IMR-90 (cell line): ENCODE data around the gene ZFTA. TPM values are rescaled to one million over a fixed set of nuclear protein-coding genes. Genes with fewer than 3 reads are reported as not detected.
A peak's percentile ranks its signal among the peaks of the same experiment; 100 is the strongest.

Experiments used
- ATAC-seq: fragments of 200-7000 bp; cut with Tn5 transposase; 2 replicates; pipeline ENCODE4 v1.9.1; 2020; ENCODE audit warnings: low read depth, mild to moderate bottlenecking, moderate library complexity
- BruUV-seq: library from RNA; stranded (reverse); fragments of 400-500 nt; replicated peaks from 2 replicates; lab custom pipeline; 2021; lab: Mats Ljungman, UMichigan
- CTCF ChIA-PET: fragments of 300-600 bp; formaldehyde crosslinking; extraction: SDS; loops from one replicate; lab custom pipeline; 2021; ENCODE audit warnings: antibody characterized with exemption; lab: Yijun Ruan, JAX
- POLR2A ChIA-PET: fragments of 300-600 bp; sonication (Branson Sonifier 250); formaldehyde crosslinking; loops from one replicate; lab custom pipeline; 2022; ENCODE audit warnings: antibody characterized with exemption; ENCODE audit not compliant: unreplicated experiment; lab: Charles Lee
- DNase-seq: peaks from one replicate; pipeline ENCODE4 v3.0.0; 2013
- H2AFZ ChIP-seq: replicated peaks from 2 replicates; pipeline ENCODE3; 2013; ENCODE audit warnings: low read length, mild to moderate bottlenecking; ENCODE audit not compliant: poor library complexity
- H2AK5ac ChIP-seq: 2 replicates; pipeline ENCODE4 v1.6.1; 2013; ENCODE audit warnings: low read depth, low read length, inconsistent platforms
- H2AK9ac ChIP-seq: replicated peaks from 2 replicates; pipeline ENCODE3; 2013; ENCODE audit warnings: mild to moderate bottlenecking, low read depth, low read length, moderate library complexity; ENCODE audit not compliant: poor library complexity
- H2BK120ac ChIP-seq: 2 replicates; pipeline ENCODE4 v1.6.1; 2013; ENCODE audit warnings: low read depth, low read length, inconsistent platforms
- H2BK15ac ChIP-seq: 3 replicates; pipeline ENCODE4 v1.6.1; 2013; ENCODE audit warnings: low read depth, low read length, inconsistent platforms
- H2BK20ac ChIP-seq: 2 replicates; pipeline ENCODE4 v1.6.1; 2013; ENCODE audit warnings: low read depth, mild to moderate bottlenecking, inconsistent platforms, low read length, moderate library complexity
- H2BK5ac ChIP-seq: 2 replicates; pipeline ENCODE4 v1.6.1; 2013; ENCODE audit warnings: mild to moderate bottlenecking, low read depth, low read length, inconsistent platforms; ENCODE audit not compliant: poor library complexity, severe bottlenecking
- H3K14ac ChIP-seq: replicated peaks from 2 replicates; pipeline ENCODE4 v1.6.1; 2013; ENCODE audit warnings: low read depth, low read length, inconsistent platforms
- H3K18ac ChIP-seq: 2 replicates; pipeline ENCODE4 v1.6.1; 2013; ENCODE audit warnings: low read depth, low read length, control low read depth
- H3K23ac ChIP-seq: 2 replicates; pipeline ENCODE4 v1.6.1; 2013; ENCODE audit warnings: low read depth, low read length, inconsistent platforms
- H3K27ac ChIP-seq: 2 replicates; pipeline ENCODE4 v1.5.1; 2013; ENCODE audit warnings: mild to moderate bottlenecking, control low read depth, low read length; ENCODE audit not compliant: insufficient read depth
- H3K27me3 ChIP-seq: 2 replicates; pipeline ENCODE4 v1.6.1; 2013; ENCODE audit warnings: low read length; ENCODE audit not compliant: control insufficient read depth, insufficient read depth
- H3K36me3 ChIP-seq: 2 replicates; pipeline ENCODE4 v1.6.1; 2013; ENCODE audit warnings: low read length, mixed read lengths; ENCODE audit not compliant: control insufficient read depth, insufficient read depth
- H3K4ac ChIP-seq: 2 replicates; pipeline ENCODE4 v1.6.1; 2013; ENCODE audit warnings: low read depth, low read length, inconsistent platforms
- H3K4me1 ChIP-seq: 2 replicates; pipeline ENCODE4 v1.6.1; 2013; ENCODE audit warnings: low read length, mixed read lengths; ENCODE audit not compliant: control insufficient read depth, insufficient read depth
- H3K4me2 ChIP-seq: 2 replicates; pipeline ENCODE4 v1.6.1; 2013; ENCODE audit warnings: low read depth, mild to moderate bottlenecking, control low read depth, low read length, moderate library complexity
- H3K4me3 ChIP-seq: 2 replicates; pipeline ENCODE4 v1.5.1; 2013; ENCODE audit warnings: low read depth, mild to moderate bottlenecking, control low read depth, low read length, moderate library complexity; ENCODE audit not compliant: insufficient read depth
- H3K56ac ChIP-seq: 2 replicates; pipeline ENCODE4 v1.6.1; 2013; ENCODE audit warnings: low read length, inconsistent platforms; ENCODE audit not compliant: insufficient read depth; ENCODE audit errors: extremely low read depth
- H3K79me1 ChIP-seq, 2 experiments: 2 replicates each; pipeline ENCODE4 v1.6.1; 2013; ENCODE audit warnings: low read length in 2 of 2, inconsistent platforms in 1 of 2, low read depth in 1 of 2
- H3K9ac ChIP-seq: 2 replicates; pipeline ENCODE4 v1.6.1; 2013; ENCODE audit warnings: low read depth, low read length, control low read depth
- H3K9me1 ChIP-seq: 2 replicates; pipeline ENCODE4 v1.6.1; 2013; ENCODE audit warnings: low read length, inconsistent platforms; ENCODE audit not compliant: insufficient read depth
- H3K9me3 ChIP-seq: 2 replicates; pipeline ENCODE4 v1.6.1; 2013; ENCODE audit warnings: low read length; ENCODE audit not compliant: control insufficient read depth, insufficient read depth
- H4K20me1 ChIP-seq: 2 replicates; pipeline ENCODE4 v1.6.1; 2013; ENCODE audit warnings: low read length, inconsistent platforms; ENCODE audit not compliant: insufficient read depth
- H4K5ac ChIP-seq: 2 replicates; pipeline ENCODE4 v1.6.1; 2013; ENCODE audit warnings: mild to moderate bottlenecking, low read depth, low read length, control low read depth
- H4K8ac ChIP-seq, 2 experiments: 2 replicates each; pipeline ENCODE4 v1.6.1; 2013; ENCODE audit warnings: low read depth in 2 of 2, low read length in 2 of 2, control low read depth in 1 of 2, inconsistent platforms in 1 of 2
- H4K91ac ChIP-seq: 2 replicates; pipeline ENCODE4 v1.6.1; 2013; ENCODE audit warnings: low read depth, low read length, inconsistent platforms; ENCODE audit not compliant: insufficient read depth
- FOS ChIP-seq: fragments of 150-350 bp; IDR thresholded peaks from 2 replicates; pipeline ENCODE4 v1.6.1; 2016; ENCODE audit warnings: low read depth, low read length
- MXI1 ChIP-seq: IDR thresholded peaks from 2 replicates; pipeline ENCODE4 v1.6.1; 2012; ENCODE audit warnings: low read depth, mild to moderate bottlenecking, low read length, moderate library complexity, borderline replicate concordance
- RCOR1 ChIP-seq: IDR thresholded peaks from 2 replicates; pipeline ENCODE4 v1.6.1; 2012; ENCODE audit warnings: mild to moderate bottlenecking, low read length, improper control_type of control experiment; ENCODE audit not compliant: insufficient replicate concordance
- WGBS, 2 experiments: methylation state at CpG; one replicate each; pipeline versions ENCODE4 v1.1.5 to v1.1.7; 2013; ENCODE audit warnings: missing lambda C conversion rate in 2 of 2; ENCODE audit not compliant: insufficient read length in 1 of 2; ENCODE audit errors: extremely low coverage in 2 of 2; 5-methylcytosine and 5-hydroxymethylcytosine counted together
- dilution Hi-C: fragments of 300-500 bp; cut with HindIII; formaldehyde crosslinking; loops from one replicate; pipeline ENCODE4 v1.14.3; 2018; ENCODE audit warnings: low sequenced_read_pairs; ENCODE audit not compliant: unreplicated experiment
- in situ Hi-C: fragments of 300-500 bp; cut with MboI; formaldehyde crosslinking; loops from 3 replicates; pipeline ENCODE4 v1.14.3; 2019; ENCODE audit warnings: low sequenced_read_pairs, inconsistent platforms, mixed read lengths
- intact Hi-C: fragments of 100-400 bp; cut with micrococcal nuclease; formaldehyde crosslinking; loops from 2 replicates; pipeline ENCODE4 v1.10.0; 2022
- polyA plus RNA-seq, 3 experiments: library from polyadenylated mRNA; depleted of rRNA; stranded (reverse); fragments of >200 nt; gene quantifications; 2 replicates each; pipeline ENCODE4 v1.2.3, GENCODE V29; 2012; ENCODE audit warnings: low replicate concordance in 1 of 3
- total RNA-seq: library from RNA; depleted of rRNA; stranded (reverse); fragments of >200 nt; gene quantifications from 2 replicates; pipeline ENCODE4 v1.2.3, GENCODE V29; 2012

The ZFTA gene
- total and polyA plus RNA-seq, 2 of the 4 experiments (the other 2 are of a cell fraction) = 5.4 to 8.1 TPM

GRCh38 chr11:63814383-63814736, 45.8 kb upstream of the ZFTA start:
- Histone ChIP-seq H3K18ac (no peak overlapping the region), H4K5ac (no peak overlapping the region), H4K91ac (no peak overlapping the region), H3K4me1 (peaks cover 4% of the 10 kb centered on the region), H2BK120ac (no peak overlapping the region), H2AK9ac (peak overlapping the region; percentile 99), H4K8ac (peak overlapping the region in 1 of 2 experiments; percentile 23; a peak in 1 of 4 replicates), H3K9me1 (peaks cover 9% of the 10 kb centered on the region), H3K9me3 (no peaks in the 10 kb centered on the region), H3K4me3 (peak overlapping the region; percentile 98), H2BK5ac (no peak overlapping the region), H3K4ac (peak overlapping the region; percentile 56), H3K79me1 (peaks cover 22 to 64% of the 10 kb centered on the region in 2 experiments), H3K23ac (peak overlapping the region; percentile 68), H3K9ac (peak overlapping the region; percentile 98), H3K56ac (no peak overlapping the region), H3K27me3 (no peaks in the 10 kb centered on the region), H3K36me3 (peaks cover 32% of the 10 kb centered on the region), H2BK20ac (no peak overlapping the region), H2BK15ac (no peak overlapping the region), H3K4me2 (peak overlapping the region; percentile 90), H3K27ac (peak overlapping the region; percentile 95), H4K20me1 (peaks cover 42% of the 10 kb centered on the region), H2AFZ (peak overlapping the region; percentile 97), H3K14ac (peak overlapping the region; percentile 73), H2AK5ac (peak overlapping the region; percentile 29; the same call in 1 of the 2 replicates)
- no TSS peak for BruUV-seq
- in situ Hi-C loops (no loop called here), dilution Hi-C loops (no loop called here), intact Hi-C loops (loop anchor here (5.0 kb wide), 1 partner anchor 337 kb away; no protein-coding TSS in a partner anchor)
- DNase-seq (no peak), ATAC-seq (no peak)
- POLR2A ChIA-PET = no interaction called here
- no peak for TF ChIP-seq MXI1
- TF ChIP-seq FOS = no peak
- TF ChIP-seq RCOR1 = no peak
- WGBS, 2 experiments = no CpG with 5 or more reads among the region's 7 CpGs
- CTCF ChIA-PET = no interaction called here
